ENCODE results near the gene OXTR.

GRCh38 chr3:8722808-8723207 is 46.6 kb downstream of the OXTR start:
- TF ChIP-seq CTCF (IDR thresholded peaks at IDR 0.05) (no peak), POLR2A (IDR thresholded peaks at IDR 0.05) (no peak)

All from tibial nerve (tissue), 3 donors.